Ovary (tissue), 9 donors: Measurements from ENCODE around the gene SNX30. TPM values are rescaled to one million over a fixed set of nuclear protein-coding genes. Genes with fewer than 3 reads are reported as not detected.

Experiments used
- DNase-seq, 5 donors: peaks; one replicate each; pipeline ENCODE4 v3.0.0-alpha.2; 2019 to 2020
- H3K27ac ChIP-seq, 2 donors: fragments of 200-600 bp; one replicate each; pipeline versions ENCODE4 v1.5.1 to v1.8.0; 2019 to 2022
- H3K27me3 ChIP-seq: fragments of 200-600 bp; one replicate; pipeline ENCODE4 v1.8.0; 2022
- H3K36me3 ChIP-seq: fragments of 200-600 bp; sonication (generic); one replicate; pipeline ENCODE4 v1.5.1; 2019
- H3K4me1 ChIP-seq: one replicate; pipeline ENCODE4 v1.8.1; 2013; ENCODE audit warnings: mild to moderate bottlenecking, moderate library complexity; ENCODE audit not compliant: insufficient read depth
- H3K4me3 ChIP-seq: fragments of 200-600 bp; sonication (generic); one replicate; pipeline ENCODE4 v1.5.1; 2017
- H3K9me3 ChIP-seq, 2 donors: fragments of 200-600 bp in 1 of 2; sonication (generic) in 1 of 2; one replicate each; pipeline versions ENCODE4 v1.5.1 to v1.8.1; 2013 to 2019; ENCODE audit warnings: mild to moderate bottlenecking in 1 of 2, moderate library complexity in 1 of 2
- EP300 ChIP-seq: sonication (generic); formaldehyde crosslinking; IDR thresholded peaks from one replicate; pipeline ENCODE4 v1.6.1; 2017; ENCODE audit warnings: antibody characterized with exemption
- POLR2A ChIP-seq: fragments of 450-650 bp; IDR thresholded peaks from one replicate; pipeline ENCODE4 v1.6.1; 2017; ENCODE audit warnings: antibody characterized with exemption, mild to moderate bottlenecking, moderate library complexity
- WGBS, 3 donors: extraction: QIAGEN DNeasy Blood & Tissue Kit in 1 of 3; methylation state at CpG; one replicate each; pipeline versions ENCODE4 v1.1.5 to v1.1.7; 2013 to 2017; 5-methylcytosine and 5-hydroxymethylcytosine counted together
- intact Hi-C, 4 donors: fragments of 100-400 bp; cut with DNase I; formaldehyde crosslinking; loops; one replicate each; pipeline versions ENCODE4 v1.11.0 to v1.15.1; 2022 to 2023
- polyA plus RNA-seq, 2 donors: library from polyadenylated mRNA; stranded (reverse); fragments of 200-250 nt in 1 of 2; fragments of 350-450 nt in 1 of 2; fragmentation: Illumina TruSeq in 1 of 2; extraction: RNeasy Lipid Tissue Mini Kit (QIAGEN cat#74804) in 1 of 2; gene quantifications; one replicate each; pipeline ENCODE4 v1.2.3, GENCODE V29; 2013 to 2014
- total RNA-seq, 7 donors: library from RNA; depleted of rRNA in 2 of 7; stranded (reverse); fragments of >200 nt in 2 of 7; fragmentation: NEBNext Ultra II Directional in 3 of 7; extraction: Animal tissue kit (Norgen Biotek cat#: 25700) in 3 of 7; gene quantifications; one replicate each; pipeline versions ENCODE4 v1.1.0 to v1.2.4, GENCODE V29; 2016 to 2023
- TF ChIP-seq, protein P1 (sequence below), 3 donors: fragments of 450-650 bp in 2 of 3; fragments of 200-600 bp in 1 of 3; IDR thresholded peaks; one replicate each; pipeline versions ENCODE4 v1.5.1 to v1.8.0; 2016 to 2022; ENCODE audit warnings: antibody characterized with exemption in 3 of 3, mild to moderate bottlenecking in 1 of 3
- donor health status: DM: no; HTN: no; CAD: no; lungs with moderate emphysema.
- donor health status: DM: no; HTN: no; CAD: no.
- donor health status: Bipolar disorder and iron deficiency.
- donor health status: DM: yes; HTN: yes; CAD: no.
- donor health status: DM: no; HTN: no; CAD: no.
- donor health status: DM: yes; HTN: yes; CAD: no.

The SNX30 gene
- total and polyA plus RNA-seq, 9 donors = 4.3 to 11.8 (median 8.8) TPM

DNA sequence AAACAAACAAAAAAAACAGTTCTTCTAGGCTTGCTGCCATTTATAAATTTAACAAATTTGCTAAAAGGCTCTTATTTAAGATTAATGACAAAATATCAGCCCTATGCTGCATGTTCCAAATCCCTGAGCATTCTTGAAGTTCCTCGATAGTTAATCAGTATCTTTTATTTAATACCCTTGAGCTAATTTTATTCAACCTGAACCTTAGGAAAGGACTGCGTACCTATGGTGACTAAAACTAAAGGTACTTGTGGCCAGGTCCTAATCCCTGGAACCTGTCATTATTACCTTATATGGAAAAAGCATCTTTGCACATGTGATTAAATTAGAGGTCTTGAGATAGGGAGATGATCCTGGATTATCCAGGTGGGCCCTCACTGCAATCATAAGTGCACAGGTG lies 22.2 kb upstream of the SNX30 start:
- no peaks in the 10 kb centered on the region for H3K27me3 ChIP-seq
- H3K36me3 ChIP-seq = no peaks in the 10 kb centered on the region
- no peak overlapping the region for H3K27ac ChIP-seq
- 95 to 98% (median 98%) methylated on average over 2 of the region's 2 CpGs for WGBS, 3 donors
- TF ChIP-seq EP300 = no peak
- TF ChIP-seq, protein P1, sequence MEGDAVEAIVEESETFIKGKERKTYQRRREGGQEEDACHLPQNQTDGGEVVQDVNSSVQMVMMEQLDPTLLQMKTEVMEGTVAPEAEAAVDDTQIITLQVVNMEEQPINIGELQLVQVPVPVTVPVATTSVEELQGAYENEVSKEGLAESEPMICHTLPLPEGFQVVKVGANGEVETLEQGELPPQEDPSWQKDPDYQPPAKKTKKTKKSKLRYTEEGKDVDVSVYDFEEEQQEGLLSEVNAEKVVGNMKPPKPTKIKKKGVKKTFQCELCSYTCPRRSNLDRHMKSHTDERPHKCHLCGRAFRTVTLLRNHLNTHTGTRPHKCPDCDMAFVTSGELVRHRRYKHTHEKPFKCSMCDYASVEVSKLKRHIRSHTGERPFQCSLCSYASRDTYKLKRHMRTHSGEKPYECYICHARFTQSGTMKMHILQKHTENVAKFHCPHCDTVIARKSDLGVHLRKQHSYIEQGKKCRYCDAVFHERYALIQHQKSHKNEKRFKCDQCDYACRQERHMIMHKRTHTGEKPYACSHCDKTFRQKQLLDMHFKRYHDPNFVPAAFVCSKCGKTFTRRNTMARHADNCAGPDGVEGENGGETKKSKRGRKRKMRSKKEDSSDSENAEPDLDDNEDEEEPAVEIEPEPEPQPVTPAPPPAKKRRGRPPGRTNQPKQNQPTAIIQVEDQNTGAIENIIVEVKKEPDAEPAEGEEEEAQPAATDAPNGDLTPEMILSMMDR (IDR thresholded peaks at IDR 0.05) = no peak
- no peak for TF ChIP-seq POLR2A
- intact Hi-C loops = no loop called here
- no peaks in the 10 kb centered on the region for H3K9me3 ChIP-seq
- DNase-seq = no peak
- no peaks in the 10 kb centered on the region for H3K4me1 ChIP-seq
- no peak overlapping the region for H3K4me3 ChIP-seq

DNA sequence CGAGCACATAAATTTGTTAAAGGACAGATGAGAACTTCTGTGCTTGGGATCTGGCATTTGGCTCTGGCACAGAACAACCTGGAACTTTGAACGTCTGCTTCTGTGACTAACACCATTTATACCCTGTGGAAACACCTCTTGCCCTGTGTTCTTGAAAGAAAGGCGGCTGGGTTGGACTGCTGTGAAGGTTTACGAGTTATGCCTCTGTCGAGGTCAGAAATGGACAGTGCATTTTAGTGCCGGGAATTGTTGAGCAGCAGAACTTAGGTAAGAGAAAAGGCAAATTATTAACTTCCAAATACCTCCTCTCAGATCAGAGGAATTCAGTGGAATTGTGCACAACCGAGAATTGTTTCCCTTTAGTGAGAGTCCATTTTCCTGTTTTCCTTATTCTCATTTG lies 18.6 kb upstream of the SNX30 start:
- Histone ChIP-seq H3K9me3 (no peaks in the 10 kb centered on the region), H3K27me3 (no peaks in the 10 kb centered on the region), H3K4me1 (no peaks in the 10 kb centered on the region), H3K4me3 (no peak overlapping the region), H3K27ac (no peak overlapping the region), H3K36me3 (no peaks in the 10 kb centered on the region)
- 75 to 84% (median 78%) methylated on average over 7 of the region's 7 CpGs for WGBS, 3 donors
- TF ChIP-seq EP300 = no peak
- TF ChIP-seq, protein P1 (IDR thresholded peaks at IDR 0.05) = no peak
- TF ChIP-seq POLR2A = no peak
- DNase-seq = no peak
- intact Hi-C loops = no loop called here

DNA sequence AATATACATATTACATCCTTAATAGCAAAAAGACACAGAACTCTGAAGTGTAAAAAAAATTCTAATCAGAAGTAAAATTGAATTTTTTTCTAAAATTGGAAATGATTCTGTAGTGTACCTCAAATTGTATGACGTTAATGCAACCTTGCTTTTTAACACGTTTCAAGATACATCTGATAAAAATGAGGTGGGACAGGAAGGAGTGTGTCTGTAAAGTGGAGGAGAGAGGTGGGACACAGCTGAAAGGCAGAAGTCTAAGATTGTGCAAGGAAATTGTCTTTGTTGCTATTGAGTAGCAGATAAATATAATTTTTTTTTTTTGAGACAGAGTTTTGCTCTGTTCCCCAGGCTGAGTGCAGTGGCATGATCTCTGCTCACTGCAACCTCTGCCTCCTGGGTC lies 15.7 kb upstream of the SNX30 start:
- H3K4me1 ChIP-seq = no peaks in the 10 kb centered on the region
- H3K27ac ChIP-seq = no peak overlapping the region
- no peaks in the 10 kb centered on the region for H3K27me3 ChIP-seq
- 64 to 66% (median 65%) methylated on average over 2 of the region's 2 CpGs for WGBS, 3 donors
- no peak overlapping the region for H3K4me3 ChIP-seq
- H3K9me3 ChIP-seq = no peaks in the 10 kb centered on the region
- no peak for DNase-seq
- intact Hi-C loops = no loop called here
- TF ChIP-seq POLR2A (no peak), EP300 (no peak)
- TF ChIP-seq, protein P1 (IDR thresholded peaks at IDR 0.05) = no peak
- no peaks in the 10 kb centered on the region for H3K36me3 ChIP-seq

DNA sequence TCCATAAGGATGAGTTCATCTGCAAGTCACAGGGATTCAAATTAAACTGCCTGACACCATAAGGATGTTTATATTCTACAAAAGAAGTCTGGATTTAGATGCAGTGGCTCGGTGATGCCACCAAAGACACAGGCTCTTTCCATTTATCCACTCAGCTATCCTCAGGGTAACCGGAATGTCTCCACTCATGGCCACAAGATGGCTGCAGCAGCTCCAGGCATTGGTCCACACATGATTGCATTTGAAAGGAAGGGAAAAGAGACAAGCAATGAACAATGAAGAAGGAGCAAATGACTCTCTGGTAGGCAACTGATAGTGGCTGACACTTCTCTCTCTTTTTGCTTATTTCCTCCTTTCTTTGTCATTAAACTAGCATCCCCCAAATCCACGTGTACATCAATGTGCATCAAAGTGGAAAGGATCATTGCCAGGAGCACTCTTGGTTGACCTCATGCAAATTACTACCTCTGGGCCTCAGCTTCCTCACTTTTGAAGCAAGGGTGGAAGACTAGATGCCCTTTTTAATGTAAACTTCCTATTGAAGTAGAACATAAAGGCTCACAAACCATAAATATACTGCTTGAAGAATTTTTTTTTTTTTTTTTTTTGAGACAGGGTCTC lies 7.2 kb upstream of the SNX30 start:
- H3K27ac ChIP-seq = no peak overlapping the region
- DNase-seq = no peak
- 87 to 88% (median 88%) methylated on average over 3 of the region's 3 CpGs for WGBS, 3 donors
- H3K4me1 ChIP-seq = no peaks in the 10 kb centered on the region
- intact Hi-C loops = no loop called here
- no peaks in the 10 kb centered on the region for H3K27me3 ChIP-seq
- TF ChIP-seq EP300 (no peak), POLR2A (no peak)
- TF ChIP-seq, protein P1 (IDR thresholded peaks at IDR 0.05) = no peak
- no peaks in the 10 kb centered on the region for H3K9me3 ChIP-seq
- H3K36me3 ChIP-seq = no peaks in the 10 kb centered on the region
- no peak overlapping the region for H3K4me3 ChIP-seq
